GF-D8 (cell line): ENCODE results near the gene CCDC92B.
"Not testable (repeated sequence)": the region's sequence is repeated elsewhere in the genome, so short reads cannot be mapped to it uniquely, and the experiment has no call there.

Experiments used
- DNase-seq: peaks from one replicate; lab custom pipeline; 2025; lab: John Stamatoyannopoulos, UW

CCDC92B gene

GRCh38 chr17:2689411-2690164 lies 59.9 kb downstream of the CCDC92B start:
- no peak for DNase-seq

- no peak for DNase-seq
Measured at GRCh38 chr17:2688351-2689342, 60.8 kb downstream of the CCDC92B start.

- DNase-seq, result no peak
Measured at GRCh38 chr17:2687074-2687418, 62.4 kb downstream of the CCDC92B start.

- no peak for DNase-seq
Measured at GRCh38 chr17:2685696-2686095, 63.8 kb downstream of the CCDC92B start.

- DNase-seq, result no peak
Measured at GRCh38 chr17:2684549-2684948, 64.9 kb downstream of the CCDC92B start.

- DNase-seq, result no peak
Measured at GRCh38 chr17:2683912-2684311, 65.5 kb downstream of the CCDC92B start.

- DNase-seq, result no peak
Measured at GRCh38 chr17:2682176-2682938, 67.1 kb downstream of the CCDC92B start.

GRCh38 chr17:2681650-2682049 lies 67.8 kb downstream of the CCDC92B start:
- DNase-seq, result no peak

GRCh38 chr17:2680961-2681360 lies 68.5 kb downstream of the CCDC92B start:
- no peak for DNase-seq

GRCh38 chr17:2679247-2679646 lies 70.2 kb downstream of the CCDC92B start:
- DNase-seq, result not testable (repeated sequence)
